WTC11 (cell line): Measurements from ENCODE around the gene ATF4.
A peak's percentile ranks its signal among the peaks of the same experiment; 100 is the strongest.

Experiments used
- CBFB ChIP-seq: sonication (generic); formaldehyde crosslinking; IDR thresholded peaks from 2 replicates; pipeline ENCODE4 v1.8.1; 2022; ENCODE audit warnings: mild to moderate bottlenecking, low read depth, missing genetic modification reagents
- NR1H2 ChIP-seq: sonication (generic); formaldehyde crosslinking; IDR thresholded peaks from 2 replicates; pipeline ENCODE4 v1.9.0; 2021; ENCODE audit warnings: mild to moderate bottlenecking, moderate library complexity, missing genetic modification reagents
- SOX15 ChIP-seq: fragments of 250-450 bp; sonication (Bioruptor Pico); IDR thresholded peaks from 2 replicates; pipeline ENCODE4 v1.9.0; 2021; ENCODE audit warnings: mild to moderate bottlenecking
- TEAD4 ChIP-seq: sonication (generic); formaldehyde crosslinking; IDR thresholded peaks from 2 replicates; pipeline ENCODE4 v1.8.0; 2022; ENCODE audit warnings: mild to moderate bottlenecking, missing genetic modification reagents
- ZNF232 ChIP-seq: sonication (generic); formaldehyde crosslinking; IDR thresholded peaks from 2 replicates; pipeline ENCODE4 v1.8.0; 2022; ENCODE audit warnings: mild to moderate bottlenecking, missing genetic modification reagents
- ZNF263 ChIP-seq: sonication (generic); formaldehyde crosslinking; IDR thresholded peaks from 2 replicates; pipeline ENCODE4 v1.8.1; 2022; ENCODE audit warnings: low read depth, mild to moderate bottlenecking, moderate library complexity, missing genetic modification reagents
- TF ChIP-seq, protein P1 (sequence below): fragments of 200-600 bp; IDR thresholded peaks from 2 replicates; pipeline ENCODE4 v1.8.0; 2022; ENCODE audit warnings: antibody characterized with exemption
- TF ChIP-seq, protein P2 (sequence below): sonication (generic); formaldehyde crosslinking; IDR thresholded peaks from 2 replicates; pipeline ENCODE4 v1.8.0; 2022; ENCODE audit warnings: missing genetic modification reagents
- TF ChIP-seq, protein P3 (sequence below): sonication (generic); formaldehyde crosslinking; IDR thresholded peaks from 2 replicates; pipeline ENCODE4 v1.8.1; 2023; ENCODE audit warnings: mild to moderate bottlenecking, missing genetic modification reagents, moderate library complexity
- TF ChIP-seq, protein P4 (sequence below): sonication (generic); formaldehyde crosslinking; IDR thresholded peaks from 2 replicates; pipeline ENCODE4 v1.8.0; 2022; ENCODE audit warnings: mild to moderate bottlenecking, missing genetic modification reagents
- TF ChIP-seq, protein P5 (sequence below): sonication (generic); formaldehyde crosslinking; IDR thresholded peaks from 2 replicates; pipeline ENCODE4 v1.8.1; 2023; ENCODE audit warnings: mild to moderate bottlenecking, missing genetic modification reagents

DNA sequence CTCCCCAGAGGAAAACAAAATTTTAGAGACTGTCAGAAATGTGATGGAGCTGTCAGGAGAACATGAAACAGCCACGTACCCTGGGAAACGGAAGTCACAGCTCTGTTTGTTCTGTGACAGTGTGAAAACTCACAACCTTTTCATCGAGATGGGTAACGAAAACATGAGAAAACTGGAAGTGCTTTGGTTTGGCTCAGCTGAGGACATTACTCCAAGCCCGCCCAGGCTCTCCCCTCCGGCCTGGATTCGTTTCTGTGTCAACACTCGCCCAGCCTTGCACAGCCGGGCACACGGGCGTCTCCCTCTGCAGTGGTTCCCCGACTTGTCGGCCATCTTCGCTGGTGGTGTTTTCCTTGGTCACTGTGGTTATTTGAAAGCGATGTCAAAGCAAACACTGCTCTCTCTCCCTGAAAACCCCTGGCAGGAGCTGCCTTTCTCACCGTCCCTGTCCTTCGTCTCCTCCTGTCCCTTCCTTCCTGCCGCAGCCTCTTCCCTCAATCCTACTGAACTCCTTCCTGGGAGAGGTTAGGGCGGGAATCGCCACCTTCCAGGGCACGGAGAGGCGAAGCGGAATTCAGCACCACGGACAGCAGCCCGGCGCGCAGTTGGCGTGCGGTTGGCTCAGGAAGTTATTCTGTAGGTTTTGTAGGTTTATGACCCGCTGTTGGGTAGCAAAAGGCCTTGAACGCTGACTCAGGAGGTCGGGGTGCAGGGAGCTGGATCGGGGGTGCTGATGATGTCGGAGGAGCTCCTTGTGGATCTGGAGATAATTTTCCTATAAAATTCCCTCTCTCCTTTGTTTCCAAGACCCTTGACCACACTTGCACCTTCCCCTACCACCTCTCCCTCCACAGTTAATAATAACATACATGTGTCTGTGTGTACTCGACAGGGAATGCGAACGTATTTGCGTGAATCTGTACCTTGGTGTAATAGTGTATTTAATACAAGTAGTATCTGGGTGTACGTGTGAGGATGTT lies 25.3 kb downstream of the ATF4 start:
- TF ChIP-seq, protein P1, sequence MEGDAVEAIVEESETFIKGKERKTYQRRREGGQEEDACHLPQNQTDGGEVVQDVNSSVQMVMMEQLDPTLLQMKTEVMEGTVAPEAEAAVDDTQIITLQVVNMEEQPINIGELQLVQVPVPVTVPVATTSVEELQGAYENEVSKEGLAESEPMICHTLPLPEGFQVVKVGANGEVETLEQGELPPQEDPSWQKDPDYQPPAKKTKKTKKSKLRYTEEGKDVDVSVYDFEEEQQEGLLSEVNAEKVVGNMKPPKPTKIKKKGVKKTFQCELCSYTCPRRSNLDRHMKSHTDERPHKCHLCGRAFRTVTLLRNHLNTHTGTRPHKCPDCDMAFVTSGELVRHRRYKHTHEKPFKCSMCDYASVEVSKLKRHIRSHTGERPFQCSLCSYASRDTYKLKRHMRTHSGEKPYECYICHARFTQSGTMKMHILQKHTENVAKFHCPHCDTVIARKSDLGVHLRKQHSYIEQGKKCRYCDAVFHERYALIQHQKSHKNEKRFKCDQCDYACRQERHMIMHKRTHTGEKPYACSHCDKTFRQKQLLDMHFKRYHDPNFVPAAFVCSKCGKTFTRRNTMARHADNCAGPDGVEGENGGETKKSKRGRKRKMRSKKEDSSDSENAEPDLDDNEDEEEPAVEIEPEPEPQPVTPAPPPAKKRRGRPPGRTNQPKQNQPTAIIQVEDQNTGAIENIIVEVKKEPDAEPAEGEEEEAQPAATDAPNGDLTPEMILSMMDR, result no peak
- no peak for TF ChIP-seq ZNF263
- peak; percentile 97 for TF ChIP-seq ZNF232 (CRISPR knock-in tag)
- peak; percentile 97 for TF ChIP-seq TEAD4
- TF ChIP-seq, protein P2, sequence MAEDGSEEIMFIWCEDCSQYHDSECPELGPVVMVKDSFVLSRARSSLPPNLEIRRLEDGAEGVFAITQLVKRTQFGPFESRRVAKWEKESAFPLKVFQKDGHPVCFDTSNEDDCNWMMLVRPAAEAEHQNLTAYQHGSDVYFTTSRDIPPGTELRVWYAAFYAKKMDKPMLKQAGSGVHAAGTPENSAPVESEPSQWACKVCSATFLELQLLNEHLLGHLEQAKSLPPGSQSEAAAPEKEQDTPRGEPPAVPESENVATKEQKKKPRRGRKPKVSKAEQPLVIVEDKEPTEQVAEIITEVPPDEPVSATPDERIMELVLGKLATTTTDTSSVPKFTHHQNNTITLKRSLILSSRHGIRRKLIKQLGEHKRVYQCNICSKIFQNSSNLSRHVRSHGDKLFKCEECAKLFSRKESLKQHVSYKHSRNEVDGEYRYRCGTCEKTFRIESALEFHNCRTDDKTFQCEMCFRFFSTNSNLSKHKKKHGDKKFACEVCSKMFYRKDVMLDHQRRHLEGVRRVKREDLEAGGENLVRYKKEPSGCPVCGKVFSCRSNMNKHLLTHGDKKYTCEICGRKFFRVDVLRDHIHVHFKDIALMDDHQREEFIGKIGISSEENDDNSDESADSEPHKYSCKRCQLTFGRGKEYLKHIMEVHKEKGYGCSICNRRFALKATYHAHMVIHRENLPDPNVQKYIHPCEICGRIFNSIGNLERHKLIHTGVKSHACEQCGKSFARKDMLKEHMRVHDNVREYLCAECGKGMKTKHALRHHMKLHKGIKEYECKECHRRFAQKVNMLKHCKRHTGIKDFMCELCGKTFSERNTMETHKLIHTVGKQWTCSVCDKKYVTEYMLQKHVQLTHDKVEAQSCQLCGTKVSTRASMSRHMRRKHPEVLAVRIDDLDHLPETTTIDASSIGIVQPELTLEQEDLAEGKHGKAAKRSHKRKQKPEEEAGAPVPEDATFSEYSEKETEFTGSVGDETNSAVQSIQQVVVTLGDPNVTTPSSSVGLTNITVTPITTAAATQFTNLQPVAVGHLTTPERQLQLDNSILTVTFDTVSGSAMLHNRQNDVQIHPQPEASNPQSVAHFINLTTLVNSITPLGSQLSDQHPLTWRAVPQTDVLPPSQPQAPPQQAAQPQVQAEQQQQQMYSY (CRISPR knock-in tag), result no peak; the same call in 1 of the 2 replicates
- no peak for TF ChIP-seq SOX15
- TF ChIP-seq, protein P3, sequence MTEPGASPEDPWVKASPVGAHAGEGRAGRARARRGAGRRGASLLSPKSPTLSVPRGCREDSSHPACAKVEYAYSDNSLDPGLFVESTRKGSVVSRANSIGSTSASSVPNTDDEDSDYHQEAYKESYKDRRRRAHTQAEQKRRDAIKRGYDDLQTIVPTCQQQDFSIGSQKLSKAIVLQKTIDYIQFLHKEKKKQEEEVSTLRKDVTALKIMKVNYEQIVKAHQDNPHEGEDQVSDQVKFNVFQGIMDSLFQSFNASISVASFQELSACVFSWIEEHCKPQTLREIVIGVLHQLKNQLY (CRISPR knock-in tag), result no peak
- TF ChIP-seq, protein P4, sequence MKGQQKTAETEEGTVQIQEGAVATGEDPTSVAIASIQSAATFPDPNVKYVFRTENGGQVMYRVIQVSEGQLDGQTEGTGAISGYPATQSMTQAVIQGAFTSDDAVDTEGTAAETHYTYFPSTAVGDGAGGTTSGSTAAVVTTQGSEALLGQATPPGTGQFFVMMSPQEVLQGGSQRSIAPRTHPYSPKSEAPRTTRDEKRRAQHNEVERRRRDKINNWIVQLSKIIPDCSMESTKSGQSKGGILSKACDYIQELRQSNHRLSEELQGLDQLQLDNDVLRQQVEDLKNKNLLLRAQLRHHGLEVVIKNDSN, result peak; percentile 76; the same call in 1 of the 2 replicates
- TF ChIP-seq, protein P5, sequence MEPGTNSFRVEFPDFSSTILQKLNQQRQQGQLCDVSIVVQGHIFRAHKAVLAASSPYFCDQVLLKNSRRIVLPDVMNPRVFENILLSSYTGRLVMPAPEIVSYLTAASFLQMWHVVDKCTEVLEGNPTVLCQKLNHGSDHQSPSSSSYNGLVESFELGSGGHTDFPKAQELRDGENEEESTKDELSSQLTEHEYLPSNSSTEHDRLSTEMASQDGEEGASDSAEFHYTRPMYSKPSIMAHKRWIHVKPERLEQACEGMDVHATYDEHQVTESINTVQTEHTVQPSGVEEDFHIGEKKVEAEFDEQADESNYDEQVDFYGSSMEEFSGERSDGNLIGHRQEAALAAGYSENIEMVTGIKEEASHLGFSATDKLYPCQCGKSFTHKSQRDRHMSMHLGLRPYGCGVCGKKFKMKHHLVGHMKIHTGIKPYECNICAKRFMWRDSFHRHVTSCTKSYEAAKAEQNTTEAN (CRISPR knock-in tag), result peak; percentile 95
- TF ChIP-seq CBFB (CRISPR knock-in tag), result peak; percentile 83; the same call in 1 of the 2 replicates
- peak; percentile 72; the same call in 1 of the 2 replicates for TF ChIP-seq NR1H2 (CRISPR knock-in tag)
